ENCODE measurements around the gene LEPROT.
A peak's percentile ranks its signal among the peaks of the same experiment; 100 is the strongest.

LEPROT gene

DNA sequence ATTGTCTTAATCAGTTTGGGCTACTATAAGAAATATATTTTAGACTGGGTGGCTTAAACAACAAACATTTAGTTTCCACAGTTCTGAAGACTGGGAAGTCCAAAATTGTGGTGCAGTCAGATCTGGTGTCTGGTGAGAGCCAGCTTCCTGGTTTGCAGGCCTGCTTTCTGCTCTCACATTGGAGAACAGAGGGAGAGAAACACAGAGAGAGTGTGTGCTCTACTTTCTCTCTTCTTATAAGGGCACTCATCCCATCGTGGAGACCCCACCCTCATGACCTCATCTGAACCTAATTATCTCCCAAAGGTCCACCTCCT is 4.1 kb downstream of the LEPROT start:
- peak overlapping the region; percentile 96 for H3K27ac ChIP-seq (ENCODE audit: low read depth, low read length)
- H3K79me2 ChIP-seq (ENCODE audit: control insufficient read depth, insufficient read depth, low read length, unreplicated experiment): peaks cover 48% of the 10 kb centered on the region
- no peaks in the 10 kb centered on the region for H3K27me3 ChIP-seq (ENCODE audit: insufficient read depth, low read length)
- peak overlapping the region; percentile 44 for H3K4me3 ChIP-seq (ENCODE audit: low read depth, low read length)
- H3K4me1 ChIP-seq (ENCODE audit: control insufficient read depth, insufficient read depth, low read length, unreplicated experiment): peaks cover 55% of the 10 kb centered on the region
- peaks cover 18% of the 10 kb centered on the region for H3K36me3 ChIP-seq (ENCODE audit: insufficient read depth, low read length)
- no peak overlapping the region for H2AFZ ChIP-seq (ENCODE audit: low read length, unreplicated experiment)

DNA sequence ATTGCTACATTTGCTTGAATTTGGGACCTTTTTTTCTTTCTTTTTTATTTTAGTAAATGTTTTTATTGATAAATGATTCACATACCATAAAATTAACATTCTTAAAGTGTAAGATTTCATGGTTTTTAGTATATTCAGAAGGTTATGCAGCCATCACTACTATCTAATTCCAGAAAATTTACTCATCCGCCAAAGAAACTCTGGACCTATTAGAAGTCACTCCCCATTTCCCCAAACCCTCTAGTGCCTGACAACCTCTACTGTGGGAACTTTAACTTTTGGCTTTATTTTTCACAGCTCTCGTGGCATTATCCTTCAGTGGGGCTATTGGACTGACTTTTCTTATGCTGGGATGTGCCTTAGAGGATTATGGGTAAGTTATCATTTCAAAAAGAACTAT is 4.5 kb downstream of the LEPROT start:
- peaks cover 48% of the 10 kb centered on the region for H3K79me2 ChIP-seq (ENCODE audit: control insufficient read depth, insufficient read depth, low read length, unreplicated experiment)
- no peaks in the 10 kb centered on the region for H3K27me3 ChIP-seq (ENCODE audit: insufficient read depth, low read length)
- H3K4me1 ChIP-seq (ENCODE audit: control insufficient read depth, insufficient read depth, low read length, unreplicated experiment): peaks cover 59% of the 10 kb centered on the region
- H2AFZ ChIP-seq (ENCODE audit: low read length, unreplicated experiment): no peak overlapping the region
- H3K27ac ChIP-seq (ENCODE audit: low read depth, low read length): peak overlapping the region; percentile 96
- peak overlapping the region; percentile 44; the same call in 1 of the 2 replicates for H3K4me3 ChIP-seq (ENCODE audit: low read depth, low read length)
- peaks cover 18% of the 10 kb centered on the region for H3K36me3 ChIP-seq (ENCODE audit: insufficient read depth, low read length)

DNA sequence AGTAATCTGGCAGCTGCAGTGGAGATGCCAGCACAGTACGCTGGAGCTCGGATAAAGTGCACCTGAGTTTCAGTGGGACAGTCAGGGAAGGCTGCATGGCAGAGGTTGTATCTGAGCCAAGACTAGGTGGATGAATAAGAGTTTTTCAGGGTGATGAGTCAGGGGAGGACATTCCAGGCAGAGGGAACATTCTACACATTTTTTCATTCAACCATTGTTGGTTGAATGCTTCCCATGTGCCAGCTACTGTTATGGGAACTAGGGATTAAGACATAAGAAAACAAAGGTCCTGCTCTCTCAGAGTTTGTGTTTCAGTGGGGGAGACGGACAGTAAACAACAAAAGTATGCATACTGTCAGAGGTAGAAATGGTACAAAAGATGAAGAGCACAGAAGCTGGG is 5.2 kb downstream of the LEPROT start:
- Histone ChIP-seq H3K27me3 (ENCODE audit: insufficient read depth, low read length) (no peaks in the 10 kb centered on the region), H2AFZ (ENCODE audit: low read length, unreplicated experiment) (no peak overlapping the region), H3K79me2 (ENCODE audit: control insufficient read depth, insufficient read depth, low read length, unreplicated experiment) (peaks cover 48% of the 10 kb centered on the region), H3K36me3 (ENCODE audit: insufficient read depth, low read length) (peaks cover 20% of the 10 kb centered on the region), H3K4me3 (ENCODE audit: low read depth, low read length) (peak overlapping the region; percentile 26; the same call in 1 of the 2 replicates), H3K4me1 (ENCODE audit: control insufficient read depth, insufficient read depth, low read length, unreplicated experiment) (peaks cover 66% of the 10 kb centered on the region), H3K27ac (ENCODE audit: low read depth, low read length) (peak overlapping the region; percentile 96)

DNA sequence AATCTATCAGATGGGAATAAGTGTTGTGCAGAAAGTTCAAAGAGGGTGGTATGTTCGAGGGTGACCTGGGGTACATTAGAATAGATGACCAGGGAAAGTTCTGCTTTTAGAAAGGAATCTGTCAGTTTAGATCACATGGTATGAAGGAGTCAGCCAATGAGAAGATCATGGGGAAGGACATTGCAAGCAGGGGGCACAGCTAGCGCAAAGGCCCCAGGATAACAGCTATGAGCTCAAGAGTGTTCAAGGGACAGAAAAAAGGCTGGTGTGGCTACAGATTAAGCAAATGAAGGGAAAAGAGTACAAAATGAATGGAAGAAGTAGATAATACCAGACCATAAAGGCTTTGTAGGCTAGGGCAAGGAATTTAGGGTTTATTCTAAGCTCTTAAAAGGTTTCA is 8.6 kb downstream of the LEPROT start:
- peaks cover 47% of the 10 kb centered on the region for H3K4me1 ChIP-seq (ENCODE audit: control insufficient read depth, insufficient read depth, low read length, unreplicated experiment)
- peaks cover 26% of the 10 kb centered on the region for H3K79me2 ChIP-seq (ENCODE audit: control insufficient read depth, insufficient read depth, low read length, unreplicated experiment)
- H3K36me3 ChIP-seq (ENCODE audit: insufficient read depth, low read length): peaks cover 40% of the 10 kb centered on the region
- no peaks in the 10 kb centered on the region for H3K27me3 ChIP-seq (ENCODE audit: insufficient read depth, low read length)
- peak overlapping the region; percentile 97 for H3K27ac ChIP-seq (ENCODE audit: low read depth, low read length)
- no peak overlapping the region for H2AFZ ChIP-seq (ENCODE audit: low read length, unreplicated experiment)
- no peak overlapping the region for H3K4me3 ChIP-seq (ENCODE audit: low read depth, low read length)

DNA sequence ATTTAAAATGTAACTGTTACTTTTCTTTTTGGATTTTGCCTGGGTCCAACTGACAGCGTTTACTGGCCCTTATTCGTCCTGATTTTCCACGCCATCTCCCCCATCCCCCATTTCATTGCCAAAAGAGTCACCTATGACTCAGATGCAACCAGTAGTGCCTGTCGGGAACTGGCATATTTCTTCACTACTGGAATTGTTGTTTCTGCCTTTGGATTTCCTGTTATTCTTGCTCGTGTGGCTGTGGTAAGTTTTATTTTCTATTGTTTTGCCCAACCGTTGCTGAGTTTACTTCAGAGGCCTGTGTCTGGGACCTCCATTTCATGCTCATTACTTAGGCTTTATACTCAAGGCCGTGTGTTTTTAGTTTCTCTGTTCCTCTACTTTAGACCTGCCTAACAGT is 9.3 kb downstream of the LEPROT start:
- H3K27ac ChIP-seq (ENCODE audit: low read depth, low read length): peak overlapping the region; percentile 97
- H3K79me2 ChIP-seq (ENCODE audit: control insufficient read depth, insufficient read depth, low read length, unreplicated experiment): peaks cover 22% of the 10 kb centered on the region
- peaks cover 40% of the 10 kb centered on the region for H3K4me1 ChIP-seq (ENCODE audit: control insufficient read depth, insufficient read depth, low read length, unreplicated experiment)
- no peaks in the 10 kb centered on the region for H3K27me3 ChIP-seq (ENCODE audit: insufficient read depth, low read length)
- H3K36me3 ChIP-seq (ENCODE audit: insufficient read depth, low read length): peaks cover 40% of the 10 kb centered on the region
- H3K4me3 ChIP-seq (ENCODE audit: low read depth, low read length): peak overlapping the region; percentile 58
- no peak overlapping the region for H2AFZ ChIP-seq (ENCODE audit: low read length, unreplicated experiment)

DNA sequence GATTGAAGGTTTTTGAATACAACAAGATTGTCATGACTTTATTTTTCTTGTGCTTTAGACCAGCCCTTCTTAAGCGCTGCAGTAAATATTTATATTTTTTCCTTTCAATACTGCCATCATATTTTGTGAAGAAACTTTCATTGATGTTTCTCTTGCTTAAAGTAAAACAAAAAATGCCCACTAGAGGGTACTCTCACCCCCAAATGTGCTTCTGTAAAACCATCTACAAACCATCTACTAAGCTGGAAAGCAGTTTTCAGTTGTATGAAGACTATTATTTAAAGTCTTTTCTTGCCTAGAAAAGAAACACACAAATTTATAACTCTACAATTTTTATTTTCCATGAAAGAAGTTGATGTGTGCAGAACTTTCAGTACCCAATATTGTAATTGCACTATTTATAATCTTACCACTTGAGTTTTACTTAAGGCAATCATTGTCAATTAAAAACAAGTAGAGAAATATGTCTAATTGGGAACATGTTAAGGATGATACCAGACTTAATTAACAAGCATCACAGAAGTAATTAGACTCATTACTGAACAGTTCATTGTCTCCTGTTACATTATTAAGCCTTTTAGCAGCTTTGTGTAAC is 10.7 kb downstream of the LEPROT start:
- Histone ChIP-seq H3K27ac (ENCODE audit: low read depth, low read length) (peak overlapping the region; percentile 97), H3K27me3 (ENCODE audit: insufficient read depth, low read length) (no peaks in the 10 kb centered on the region), H3K79me2 (ENCODE audit: control insufficient read depth, insufficient read depth, low read length, unreplicated experiment) (peaks cover 13% of the 10 kb centered on the region), H3K4me1 (ENCODE audit: control insufficient read depth, insufficient read depth, low read length, unreplicated experiment) (peaks cover 26% of the 10 kb centered on the region), H3K4me3 (ENCODE audit: low read depth, low read length) (peak overlapping the region; percentile 58), H3K36me3 (ENCODE audit: insufficient read depth, low read length) (peaks cover 38% of the 10 kb centered on the region), H2AFZ (ENCODE audit: low read length, unreplicated experiment) (no peak overlapping the region)

DNA sequence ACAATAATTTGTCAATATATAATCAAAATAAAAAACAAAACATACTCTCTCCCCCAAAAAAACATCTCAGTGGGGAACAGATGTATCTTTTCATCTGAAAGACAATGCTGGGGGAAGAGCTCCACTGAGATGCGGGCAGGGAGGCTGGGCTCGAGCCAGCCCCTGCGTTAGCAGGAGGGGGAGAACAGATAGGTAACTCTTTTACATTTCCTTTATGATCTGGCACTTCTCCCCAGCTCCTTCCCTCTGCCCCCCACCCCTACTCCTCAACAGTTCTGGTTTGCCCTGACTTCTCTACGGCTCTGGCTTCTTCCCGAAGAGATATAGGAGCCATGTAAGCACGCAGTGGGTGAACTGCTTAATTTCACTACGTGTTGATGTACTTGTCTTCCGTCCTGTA is 12.4 kb downstream of the LEPROT start:
- Histone ChIP-seq H3K27me3 (ENCODE audit: insufficient read depth, low read length) (no peaks in the 10 kb centered on the region), H2AFZ (ENCODE audit: low read length, unreplicated experiment) (no peak overlapping the region), H3K27ac (ENCODE audit: low read depth, low read length) (no peak overlapping the region), H3K79me2 (ENCODE audit: control insufficient read depth, insufficient read depth, low read length, unreplicated experiment) (peaks cover 10% of the 10 kb centered on the region), H3K36me3 (ENCODE audit: insufficient read depth, low read length) (peaks cover 26% of the 10 kb centered on the region), H3K4me1 (ENCODE audit: control insufficient read depth, insufficient read depth, low read length, unreplicated experiment) (peaks cover 22% of the 10 kb centered on the region), H3K4me3 (ENCODE audit: low read depth, low read length) (no peak overlapping the region)

DNA sequence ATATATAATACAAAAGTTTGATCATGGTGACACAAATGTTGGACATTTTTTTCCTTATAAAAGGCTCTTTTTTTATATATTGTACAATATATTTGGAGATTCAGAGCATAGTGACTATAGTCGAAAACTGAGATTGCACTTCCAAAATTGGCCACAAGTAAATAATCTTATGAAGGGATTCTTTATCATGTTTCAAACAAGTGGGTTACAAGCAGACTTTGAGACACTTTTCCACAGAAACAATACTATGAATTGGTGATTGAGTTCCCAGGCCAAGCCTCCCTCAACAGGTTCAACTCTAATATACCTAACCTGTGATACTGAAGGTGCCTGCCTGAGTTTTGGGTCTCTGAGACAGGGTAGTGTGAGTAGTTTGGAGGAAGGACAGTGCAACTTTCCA is 13.8 kb downstream of the LEPROT start:
- no peak overlapping the region for H3K27ac ChIP-seq (ENCODE audit: low read depth, low read length)
- H3K36me3 ChIP-seq (ENCODE audit: insufficient read depth, low read length): peaks cover 22% of the 10 kb centered on the region
- peaks cover 18% of the 10 kb centered on the region for H3K4me1 ChIP-seq (ENCODE audit: control insufficient read depth, insufficient read depth, low read length, unreplicated experiment)
- H3K27me3 ChIP-seq (ENCODE audit: insufficient read depth, low read length): no peaks in the 10 kb centered on the region
- no peak overlapping the region for H2AFZ ChIP-seq (ENCODE audit: low read length, unreplicated experiment)
- H3K79me2 ChIP-seq (ENCODE audit: control insufficient read depth, insufficient read depth, low read length, unreplicated experiment): peaks cover 7% of the 10 kb centered on the region
- no peak overlapping the region for H3K4me3 ChIP-seq (ENCODE audit: low read depth, low read length)

DNA sequence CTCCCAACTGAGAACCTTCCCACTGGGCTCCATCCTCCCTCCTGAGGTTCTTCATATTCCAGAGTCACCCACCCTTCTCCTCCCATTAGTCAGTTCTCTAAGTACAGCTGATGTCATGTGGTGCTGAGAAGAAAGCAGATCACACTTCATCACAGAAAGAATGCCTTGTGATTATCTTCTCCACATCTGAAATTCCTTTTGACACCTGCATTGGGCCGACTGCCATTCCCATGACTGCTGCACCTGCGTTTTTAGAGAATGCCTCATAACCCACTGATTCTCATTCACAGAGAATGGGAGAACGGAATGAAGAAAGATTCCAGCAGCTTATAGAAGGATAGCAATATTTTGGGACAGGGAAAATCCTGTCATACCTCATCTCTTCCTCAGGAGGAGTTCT is 14.3 kb downstream of the LEPROT start:
- Histone ChIP-seq H2AFZ (ENCODE audit: low read length, unreplicated experiment) (no peak overlapping the region), H3K36me3 (ENCODE audit: insufficient read depth, low read length) (peaks cover 22% of the 10 kb centered on the region), H3K27me3 (ENCODE audit: insufficient read depth, low read length) (no peaks in the 10 kb centered on the region), H3K4me3 (ENCODE audit: low read depth, low read length) (no peak overlapping the region), H3K79me2 (ENCODE audit: control insufficient read depth, insufficient read depth, low read length, unreplicated experiment) (peaks cover 7% of the 10 kb centered on the region), H3K27ac (ENCODE audit: low read depth, low read length) (no peak overlapping the region), H3K4me1 (ENCODE audit: control insufficient read depth, insufficient read depth, low read length, unreplicated experiment) (peaks cover 13% of the 10 kb centered on the region)

DNA sequence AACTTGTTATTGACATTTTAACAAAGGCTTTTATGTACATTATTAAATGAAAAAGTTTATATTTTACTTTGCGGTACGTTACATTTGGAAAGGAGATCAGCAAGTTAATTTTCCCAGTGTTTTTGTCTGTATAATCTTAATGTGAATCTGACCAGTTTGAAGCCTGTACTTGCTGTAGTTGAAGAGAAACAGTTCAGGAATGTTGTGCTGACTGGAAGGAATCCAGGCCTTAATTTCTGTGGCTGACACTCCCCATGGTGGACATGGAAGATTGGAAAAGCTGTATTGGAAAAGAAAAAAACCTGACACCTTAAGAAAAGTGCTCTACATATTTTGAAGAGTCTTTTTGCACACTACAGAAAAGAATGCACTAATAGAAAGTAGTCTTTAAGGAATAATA is 15.5 kb downstream of the LEPROT start:
- Histone ChIP-seq H3K27ac (ENCODE audit: low read depth, low read length) (no peak overlapping the region), H3K4me3 (ENCODE audit: low read depth, low read length) (no peak overlapping the region), H2AFZ (ENCODE audit: low read length, unreplicated experiment) (no peak overlapping the region)

DNA sequence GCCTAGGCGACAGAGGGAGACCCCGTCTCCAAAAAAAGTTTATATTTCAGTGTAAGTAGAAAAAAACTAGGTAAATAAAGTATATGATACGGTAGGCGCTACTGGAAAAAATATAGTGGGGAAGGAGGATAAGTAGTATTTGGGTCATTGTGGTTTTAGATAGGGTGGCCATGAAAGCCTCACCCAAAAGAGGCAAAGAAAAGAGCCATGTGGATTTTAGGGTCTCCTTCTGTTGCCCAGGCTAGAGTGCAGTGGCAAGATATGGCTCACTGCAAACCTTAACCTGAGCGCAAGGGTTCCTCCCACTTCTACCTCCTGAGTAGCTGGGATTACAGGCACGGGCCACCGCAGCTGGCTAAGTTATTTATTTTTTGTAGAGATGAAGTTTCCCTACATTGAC is 17.1 kb downstream of the LEPROT start:
- Histone ChIP-seq H2AFZ (ENCODE audit: low read length, unreplicated experiment) (no peak overlapping the region), H3K27ac (ENCODE audit: low read depth, low read length) (no peak overlapping the region), H3K4me3 (ENCODE audit: low read depth, low read length) (no peak overlapping the region), H3K36me3 (ENCODE audit: insufficient read depth, low read length) (peaks cover 6% of the 10 kb centered on the region), H3K79me2 (ENCODE audit: control insufficient read depth, insufficient read depth, low read length, unreplicated experiment) (no peaks in the 10 kb centered on the region), H3K4me1 (ENCODE audit: control insufficient read depth, insufficient read depth, low read length, unreplicated experiment) (no peaks in the 10 kb centered on the region), H3K27me3 (ENCODE audit: insufficient read depth, low read length) (no peaks in the 10 kb centered on the region)

More for the DNA sequence above, 15.5 kb downstream of the LEPROT start:
- Histone ChIP-seq H3K27me3 (ENCODE audit: insufficient read depth, low read length) (no peaks in the 10 kb centered on the region), H3K4me1 (ENCODE audit: control insufficient read depth, insufficient read depth, low read length, unreplicated experiment) (peaks cover under 1% of the 10 kb centered on the region), H3K36me3 (ENCODE audit: insufficient read depth, low read length) (peaks cover 18% of the 10 kb centered on the region), H3K79me2 (ENCODE audit: control insufficient read depth, insufficient read depth, low read length, unreplicated experiment) (peaks cover 7% of the 10 kb centered on the region)
